Thymus (tissue), 11 donors: ENCODE measurements around the gene SIAH1. TPM values are rescaled to one million over a fixed set of nuclear protein-coding genes. Genes with fewer than 3 reads are reported as not detected.

Source experiments
- DNase-seq, 9 donors: peaks; one replicate each; pipeline ENCODE4 v3.0.0-alpha.2; 2013; ENCODE audit warnings: low spot score in 9 of 9, low read depth in 6 of 9, missing footprints in 1 of 9
- H3K27ac ChIP-seq, 2 donors: one replicate each; pipeline ENCODE4 v1.5.1; 2013; ENCODE audit warnings: control low read depth in 1 of 2, low read depth in 1 of 2, low read length in 1 of 2, mild to moderate bottlenecking in 1 of 2, moderate library complexity in 1 of 2
- H3K27me3 ChIP-seq, 2 donors: one replicate each; pipeline ENCODE4 v1.5.1; 2013; ENCODE audit warnings: low read length in 1 of 2; ENCODE audit not compliant: control insufficient read depth in 2 of 2, insufficient read depth in 1 of 2
- H3K36me3 ChIP-seq, 2 donors: one replicate each; pipeline ENCODE4 v1.5.1; 2013; ENCODE audit warnings: low read length in 1 of 2, mild to moderate bottlenecking in 1 of 2, moderate library complexity in 1 of 2; ENCODE audit not compliant: control insufficient read depth in 2 of 2, insufficient read depth in 2 of 2
- H3K4me1 ChIP-seq, 2 donors: one replicate each; pipeline ENCODE4 v1.5.1; 2013; ENCODE audit warnings: low read length in 2 of 2; ENCODE audit not compliant: control insufficient read depth in 2 of 2, insufficient read depth in 2 of 2
- H3K4me3 ChIP-seq, 2 donors: one replicate each; pipeline ENCODE4 v1.5.1; 2013; ENCODE audit warnings: low read length in 2 of 2, control low read depth in 1 of 2, mild to moderate bottlenecking in 1 of 2
- H3K9me3 ChIP-seq, 2 donors: one replicate each; pipeline ENCODE4 v1.5.1; 2013; ENCODE audit warnings: low read length in 1 of 2, mild to moderate bottlenecking in 1 of 2; ENCODE audit not compliant: control insufficient read depth in 2 of 2, insufficient read depth in 1 of 2
- WGBS: extraction: QIAGEN DNeasy Blood & Tissue Kit; methylation state at CpG from one replicate; pipeline ENCODE4 v1.1.7; 2013; 5-methylcytosine and 5-hydroxymethylcytosine counted together
- polyA plus RNA-seq: library from polyadenylated mRNA; stranded (reverse); fragments of 200-250 nt; gene quantifications from one replicate; pipeline ENCODE4 v1.2.3, GENCODE V29; 2013
- total RNA-seq: library from RNA; stranded (reverse); fragments of 120-200 nt; gene quantifications from one replicate; pipeline ENCODE4 v1.2.4, GENCODE V29; 2013
- donor health status: healthy.

Gene SIAH1
- total and polyA plus RNA-seq, 2 donors: 19.0 to 31.1 TPM

DNA sequence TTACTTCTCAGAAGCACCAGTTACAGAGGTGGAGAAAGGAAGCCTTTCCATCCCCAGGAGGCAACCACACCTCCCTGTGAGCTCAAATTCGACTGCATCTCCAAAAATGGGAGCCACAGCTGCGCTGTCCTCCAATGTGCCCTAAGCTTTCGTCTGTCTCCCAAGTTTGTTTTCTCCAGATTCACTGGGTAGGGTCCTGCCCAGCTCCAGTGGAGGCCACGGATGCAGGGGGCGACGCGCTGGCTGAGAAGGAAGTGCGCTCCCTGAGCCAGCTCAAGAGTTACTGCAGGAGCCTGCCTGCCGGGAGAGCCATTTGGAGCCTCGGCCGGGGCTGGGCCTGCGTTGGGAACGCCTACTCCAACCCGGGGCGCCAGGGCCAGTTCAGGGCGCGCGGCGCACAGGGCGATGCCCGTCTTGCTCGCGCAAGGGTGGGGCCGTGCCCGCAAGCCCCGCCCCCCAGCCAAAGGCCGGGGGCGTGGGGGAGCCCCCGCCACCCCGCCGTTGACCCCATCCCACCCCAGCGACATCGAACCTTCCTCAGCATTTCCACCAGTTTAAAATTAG is 19.5 kb downstream of the SIAH1 start:
- WGBS: 7% methylated on average over 33 of the region's 33 CpGs
- Histone ChIP-seq H3K27me3 (no peaks in the 10 kb centered on the region), H3K27ac (peak overlapping the region; percentile 73 to 77), H3K9me3 (no peaks in the 10 kb centered on the region), H3K4me3 (peak overlapping the region; percentile 60 to 78), H3K4me1 (peaks cover 8 to 19% of the 10 kb centered on the region in 2 donors), H3K36me3 (peaks cover 9% of the 10 kb centered on the region in 2 donors)
- DNase-seq: peak in 5 of 9 donors; percentile 34 to 76 (median 65)

DNA sequence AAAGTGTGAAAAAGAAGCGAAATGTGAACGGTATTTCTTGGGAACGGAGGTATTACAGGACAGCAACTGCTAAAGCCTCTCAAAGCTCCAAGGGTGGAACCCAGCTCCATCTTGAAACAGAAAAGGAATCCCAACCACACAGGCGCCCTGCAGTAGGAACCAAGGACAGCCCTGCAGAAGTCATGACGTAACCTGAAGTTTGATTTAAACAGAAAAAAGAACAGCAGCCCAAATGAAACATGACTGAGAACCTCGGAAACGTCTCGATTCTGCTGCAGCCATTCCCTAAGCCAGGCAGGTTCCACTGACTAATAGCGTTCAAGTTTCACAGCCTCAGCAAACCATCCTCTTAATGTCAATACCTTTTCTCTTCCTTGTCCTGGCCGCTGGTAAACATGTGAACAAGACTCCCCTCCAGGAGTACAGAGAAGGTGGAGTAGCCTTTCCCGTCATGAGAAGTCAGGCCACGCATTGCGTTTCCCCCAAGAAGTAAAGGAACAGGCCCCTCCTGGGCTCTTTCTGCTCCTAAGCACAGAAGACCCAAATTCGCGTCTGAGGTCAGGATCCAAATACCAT is 20.1 kb downstream of the SIAH1 start:
- Histone ChIP-seq H3K4me1 (peaks cover 8 to 19% of the 10 kb centered on the region in 2 donors), H3K27me3 (no peaks in the 10 kb centered on the region), H3K4me3 (peak overlapping the region; percentile 60 to 78), H3K9me3 (no peaks in the 10 kb centered on the region), H3K27ac (peak overlapping the region; percentile 10 to 33), H3K36me3 (peaks cover 9% of the 10 kb centered on the region in 2 donors)
- WGBS: 90% methylated on average over 15 of the region's 15 CpGs
- no peak for DNase-seq

- Histone ChIP-seq H3K4me1 (peaks cover 8 to 14% of the 10 kb centered on the region in 2 donors), H3K27ac (peak overlapping the region; percentile 35 to 36), H3K4me3 (no peak overlapping the region), H3K27me3 (no peaks in the 10 kb centered on the region), H3K9me3 (no peaks in the 10 kb centered on the region), H3K36me3 (peaks cover 9% of the 10 kb centered on the region in 2 donors)
- DNase-seq: no peak
- 98% methylated on average over 12 of the region's 12 CpGs for WGBS
These were observed 23.6 kb downstream of the SIAH1 start for GRCh38 chr16:48361540-48362144.

DNA sequence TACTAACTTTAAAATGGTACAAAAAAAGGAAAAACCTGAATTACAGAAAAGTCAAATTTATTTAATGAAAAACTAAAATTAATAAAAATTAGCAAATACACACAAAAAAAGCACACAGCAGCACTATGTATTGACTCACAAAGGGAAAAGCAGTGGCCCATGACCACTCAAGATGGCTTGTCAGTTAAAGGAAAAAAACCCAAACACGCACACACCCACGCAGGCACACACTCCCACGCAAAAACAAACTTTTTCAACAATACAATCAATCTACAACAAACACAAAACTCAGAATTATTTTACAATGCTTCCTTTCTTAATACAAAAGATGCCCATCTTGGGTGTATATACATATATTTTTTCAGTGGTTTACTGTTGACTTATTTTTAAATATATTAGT is 24.2 kb downstream of the SIAH1 start:
- peaks cover 6 to 11% of the 10 kb centered on the region in 2 donors for H3K4me1 ChIP-seq
- H3K9me3 ChIP-seq: no peaks in the 10 kb centered on the region
- H3K36me3 ChIP-seq: peaks cover 9% of the 10 kb centered on the region in 2 donors
- WGBS: 98% methylated on average over 3 of the region's 3 CpGs
- H3K27me3 ChIP-seq: no peaks in the 10 kb centered on the region
- H3K4me3 ChIP-seq: no peak overlapping the region
- no peak overlapping the region for H3K27ac ChIP-seq
- DNase-seq: no peak

GRCh38 chr16:48359983-48360382 is 25.2 kb downstream of the SIAH1 start:
- no peak overlapping the region for H3K4me3 ChIP-seq
- WGBS: 96% methylated on average over 2 of the region's 2 CpGs
- H3K4me1 ChIP-seq: peaks cover 0 to 4% of the 10 kb centered on the region in 2 donors
- H3K27me3 ChIP-seq: no peaks in the 10 kb centered on the region
- no peak for DNase-seq
- H3K27ac ChIP-seq: no peak overlapping the region
- peaks cover 11 to 14% of the 10 kb centered on the region in 2 donors for H3K36me3 ChIP-seq
- H3K9me3 ChIP-seq: no peaks in the 10 kb centered on the region

DNA sequence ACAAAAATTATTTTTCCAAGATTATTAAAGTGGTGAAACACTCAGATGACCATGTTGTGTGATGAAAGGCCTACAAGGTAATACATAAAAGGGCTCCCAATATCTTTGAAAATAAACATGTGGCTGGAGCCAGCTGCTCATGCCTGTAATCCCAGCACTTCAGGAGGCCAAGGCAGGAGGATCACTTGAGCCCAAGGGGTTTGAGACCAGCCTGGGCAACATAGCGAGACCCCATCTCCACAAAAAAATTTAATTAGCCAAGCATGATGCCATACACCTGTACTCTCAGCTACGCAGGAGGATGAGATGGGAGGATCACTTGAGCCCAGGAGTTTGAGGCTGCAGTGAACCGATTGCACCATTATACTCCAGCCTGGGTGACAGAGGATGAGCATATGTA is 26.8 kb downstream of the SIAH1 start:
- Histone ChIP-seq H3K4me3 (no peak overlapping the region), H3K4me1 (no peaks in the 10 kb centered on the region), H3K27me3 (no peaks in the 10 kb centered on the region), H3K36me3 (peaks cover 13 to 15% of the 10 kb centered on the region in 2 donors), H3K9me3 (no peaks in the 10 kb centered on the region), H3K27ac (no peak overlapping the region)
- DNase-seq: no peak
- 97% methylated on average over 3 of the region's 3 CpGs for WGBS

DNA sequence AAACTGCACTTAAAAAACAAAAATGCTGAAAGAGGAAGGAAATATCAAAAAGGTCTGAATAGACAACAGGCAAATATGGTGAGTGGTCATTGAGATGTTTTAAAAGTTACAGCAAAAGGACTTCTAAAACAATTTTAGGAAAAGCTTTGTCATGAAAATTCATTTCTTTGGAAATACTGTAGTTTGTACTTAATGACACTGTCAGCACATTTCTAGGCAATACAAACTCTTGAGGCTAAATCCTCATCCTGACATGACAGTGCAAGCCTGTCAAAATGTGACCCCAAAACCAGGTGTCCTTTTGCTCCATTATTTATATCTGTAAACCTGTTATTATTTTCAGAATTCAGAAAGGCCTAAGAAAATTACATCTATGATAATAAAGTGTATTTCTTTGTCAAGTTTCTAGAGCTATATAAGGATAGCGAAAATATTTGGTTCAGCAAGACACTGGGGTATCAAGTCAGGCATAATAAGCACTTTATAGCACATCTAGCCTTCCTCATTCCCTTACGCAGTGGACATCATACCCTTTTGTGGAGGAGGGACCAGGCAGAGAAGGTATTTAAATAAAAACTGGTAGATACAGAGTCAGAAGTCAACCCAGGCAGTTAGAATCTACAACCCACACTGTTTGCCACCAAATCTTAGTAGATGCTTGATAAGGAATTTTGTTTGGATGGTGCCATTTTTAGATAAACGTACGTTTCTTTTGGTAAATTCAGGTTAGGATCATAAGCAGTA is 28.4 kb downstream of the SIAH1 start:
- Histone ChIP-seq H3K27me3 (no peaks in the 10 kb centered on the region), H3K4me1 (no peaks in the 10 kb centered on the region), H3K9me3 (no peaks in the 10 kb centered on the region), H3K4me3 (no peak overlapping the region), H3K36me3 (peaks cover 14 to 15% of the 10 kb centered on the region in 2 donors), H3K27ac (no peak overlapping the region)
- DNase-seq: no peak
- 97% methylated on average over 4 of the region's 4 CpGs for WGBS

- H3K27me3 ChIP-seq: no peaks in the 10 kb centered on the region
- H3K9me3 ChIP-seq: no peaks in the 10 kb centered on the region
- no peak overlapping the region for H3K27ac ChIP-seq
- no peak overlapping the region for H3K4me3 ChIP-seq
- no peaks in the 10 kb centered on the region for H3K4me1 ChIP-seq
- H3K36me3 ChIP-seq: peaks cover 17 to 18% of the 10 kb centered on the region in 2 donors
- DNase-seq: no peak
- WGBS: 97% methylated on average over 11 of the region's 11 CpGs
These were observed 30.0 kb downstream of the SIAH1 start for GRCh38 chr16:48354877-48355855.
